HEK293 (cell line): ENCODE measurements around the gene ZNF292.

Source experiments
- BCL11B ChIP-seq: fragments of 450-650 bp; formaldehyde crosslinking; IDR thresholded peaks from 2 replicates; pipeline ENCODE4 v1.5.1; 2016; ENCODE audit warnings: low read depth, missing biosample characterization, missing genetic modification characterization
- RBAK ChIP-seq: fragments of 450-650 bp; formaldehyde crosslinking; IDR thresholded peaks from 2 replicates; pipeline ENCODE4 v1.5.1; 2016; ENCODE audit warnings: missing biosample characterization, missing genetic modification characterization
- REST ChIP-seq: fragments of 450-650 bp; formaldehyde crosslinking; IDR thresholded peaks from 2 replicates; pipeline ENCODE4 v1.5.1; 2016; ENCODE audit warnings: missing biosample characterization, missing genetic modification characterization
- ZBTB20 ChIP-seq: fragments of 450-650 bp; formaldehyde crosslinking; IDR thresholded peaks from 2 replicates; pipeline ENCODE4 v1.5.1; 2016; ENCODE audit warnings: missing biosample characterization, missing genetic modification characterization
- ZBTB8A ChIP-seq: fragments of 450-650 bp; formaldehyde crosslinking; IDR thresholded peaks from 2 replicates; pipeline ENCODE4 v1.5.1; 2016; ENCODE audit warnings: missing biosample characterization, missing genetic modification characterization
- ZEB2 ChIP-seq: fragments of 450-650 bp; formaldehyde crosslinking; IDR thresholded peaks from 2 replicates; pipeline ENCODE4 v1.5.1; 2016; ENCODE audit warnings: missing biosample characterization, missing genetic modification characterization
- ZFP69B ChIP-seq: fragments of 450-650 bp; formaldehyde crosslinking; IDR thresholded peaks from 2 replicates; pipeline ENCODE4 v1.5.1; 2016; ENCODE audit warnings: missing biosample characterization, missing genetic modification characterization
- ZNF274 ChIP-seq, 2 experiments: fragments of 200-500 bp in 1 of 2; fragments of 450-650 bp in 1 of 2; sonication (Bioruptor generic) in 1 of 2; formaldehyde crosslinking in 1 of 2; IDR thresholded peaks; 2 replicates each; pipeline versions ENCODE4 v1.5.1 to v1.6.1; 2014 to 2016; ENCODE audit warnings: borderline replicate concordance in 1 of 2, inconsistent platforms in 1 of 2, low read length in 1 of 2, missing biosample characterization in 1 of 2, missing genetic modification characterization in 1 of 2
- ZNF548 ChIP-seq: fragments of 450-650 bp; formaldehyde crosslinking; IDR thresholded peaks from 2 replicates; pipeline ENCODE4 v1.5.1; 2016; ENCODE audit warnings: missing biosample characterization, missing genetic modification characterization
- ZNF623 ChIP-seq: fragments of 450-650 bp; formaldehyde crosslinking; IDR thresholded peaks from 2 replicates; pipeline ENCODE4 v1.5.1; 2016; ENCODE audit warnings: missing biosample characterization, missing genetic modification characterization
- ZNF747 ChIP-seq: fragments of 450-650 bp; formaldehyde crosslinking; IDR thresholded peaks from 2 replicates; pipeline ENCODE4 v1.5.1; 2016; ENCODE audit warnings: missing biosample characterization, missing genetic modification characterization
- TF ChIP-seq, protein P1 (sequence below): fragments of 450-650 bp; formaldehyde crosslinking; IDR thresholded peaks from 2 replicates; pipeline ENCODE4 v1.5.1; 2016; ENCODE audit warnings: missing biosample characterization, missing genetic modification characterization
- TF ChIP-seq, protein P2 (sequence below): fragments of 450-650 bp; formaldehyde crosslinking; optimal IDR thresholded peaks from 2 replicates; pipeline ENCODE3; 2016; ENCODE audit warnings: missing biosample characterization, mild to moderate bottlenecking, missing genetic modification characterization
- TF ChIP-seq, protein P3 (sequence below): fragments of 450-650 bp; formaldehyde crosslinking; IDR thresholded peaks from 2 replicates; pipeline ENCODE4 v1.5.1; 2016; ENCODE audit warnings: missing biosample characterization, missing genetic modification characterization

DNA sequence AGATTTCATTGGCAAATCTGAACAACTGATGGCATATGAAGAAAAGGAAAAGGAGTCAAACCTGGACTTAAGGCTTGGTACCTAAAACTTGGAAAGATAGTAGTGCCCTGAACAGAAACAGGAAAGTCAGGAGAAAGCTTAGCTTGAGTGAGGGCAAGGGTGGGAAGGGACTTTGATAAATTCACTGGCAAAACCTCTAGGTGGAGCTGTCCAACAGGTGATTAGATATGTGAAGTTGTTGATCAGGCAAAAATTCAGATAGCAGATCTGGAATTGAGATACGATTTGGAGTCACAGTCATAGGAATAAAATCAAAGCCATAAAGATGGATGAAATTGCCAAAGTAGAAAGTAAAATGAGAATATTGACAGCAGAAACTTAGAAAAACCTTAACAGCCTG lies 16.1 kb upstream of the ZNF292 start:
- TF ChIP-seq ZNF548 (tag by site-specific recombination) (no peak), ZNF274 (IDR thresholded peaks at IDR 0.05; ENCODE audit: low read length) (no peak), ZNF274 (tag by site-specific recombination; IDR thresholded peaks at IDR 0.05; ENCODE audit: borderline replicate concordance) (no peak), BCL11B (no peak), ZBTB8A (no peak), RBAK (tag by site-specific recombination) (no peak), REST (peak; percentile 42; the same call in 1 of the 2 replicates), ZBTB20 (tag by site-specific recombination) (no peak), ZEB2 (tag by site-specific recombination) (no peak), ZNF623 (tag by site-specific recombination) (no peak), ZFP69B (no peak), ZNF747 (no peak)
- TF ChIP-seq, protein P1, sequence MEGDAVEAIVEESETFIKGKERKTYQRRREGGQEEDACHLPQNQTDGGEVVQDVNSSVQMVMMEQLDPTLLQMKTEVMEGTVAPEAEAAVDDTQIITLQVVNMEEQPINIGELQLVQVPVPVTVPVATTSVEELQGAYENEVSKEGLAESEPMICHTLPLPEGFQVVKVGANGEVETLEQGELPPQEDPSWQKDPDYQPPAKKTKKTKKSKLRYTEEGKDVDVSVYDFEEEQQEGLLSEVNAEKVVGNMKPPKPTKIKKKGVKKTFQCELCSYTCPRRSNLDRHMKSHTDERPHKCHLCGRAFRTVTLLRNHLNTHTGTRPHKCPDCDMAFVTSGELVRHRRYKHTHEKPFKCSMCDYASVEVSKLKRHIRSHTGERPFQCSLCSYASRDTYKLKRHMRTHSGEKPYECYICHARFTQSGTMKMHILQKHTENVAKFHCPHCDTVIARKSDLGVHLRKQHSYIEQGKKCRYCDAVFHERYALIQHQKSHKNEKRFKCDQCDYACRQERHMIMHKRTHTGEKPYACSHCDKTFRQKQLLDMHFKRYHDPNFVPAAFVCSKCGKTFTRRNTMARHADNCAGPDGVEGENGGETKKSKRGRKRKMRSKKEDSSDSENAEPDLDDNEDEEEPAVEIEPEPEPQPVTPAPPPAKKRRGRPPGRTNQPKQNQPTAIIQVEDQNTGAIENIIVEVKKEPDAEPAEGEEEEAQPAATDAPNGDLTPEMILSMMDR (tag by site-specific recombination), result no peak
- TF ChIP-seq, protein P2, sequence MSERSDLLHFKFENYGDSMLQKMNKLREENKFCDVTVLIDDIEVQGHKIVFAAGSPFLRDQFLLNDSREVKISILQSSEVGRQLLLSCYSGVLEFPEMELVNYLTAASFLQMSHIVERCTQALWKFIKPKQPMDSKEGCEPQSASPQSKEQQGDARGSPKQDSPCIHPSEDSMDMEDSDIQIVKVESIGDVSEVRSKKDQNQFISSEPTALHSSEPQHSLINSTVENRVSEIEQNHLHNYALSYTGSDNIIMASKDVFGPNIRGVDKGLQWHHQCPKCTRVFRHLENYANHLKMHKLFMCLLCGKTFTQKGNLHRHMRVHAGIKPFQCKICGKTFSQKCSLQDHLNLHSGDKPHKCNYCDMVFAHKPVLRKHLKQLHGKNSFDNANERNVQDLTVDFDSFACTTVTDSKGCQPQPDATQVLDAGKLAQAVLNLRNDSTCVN (tag by site-specific recombination), result no peak
- TF ChIP-seq, protein P3, sequence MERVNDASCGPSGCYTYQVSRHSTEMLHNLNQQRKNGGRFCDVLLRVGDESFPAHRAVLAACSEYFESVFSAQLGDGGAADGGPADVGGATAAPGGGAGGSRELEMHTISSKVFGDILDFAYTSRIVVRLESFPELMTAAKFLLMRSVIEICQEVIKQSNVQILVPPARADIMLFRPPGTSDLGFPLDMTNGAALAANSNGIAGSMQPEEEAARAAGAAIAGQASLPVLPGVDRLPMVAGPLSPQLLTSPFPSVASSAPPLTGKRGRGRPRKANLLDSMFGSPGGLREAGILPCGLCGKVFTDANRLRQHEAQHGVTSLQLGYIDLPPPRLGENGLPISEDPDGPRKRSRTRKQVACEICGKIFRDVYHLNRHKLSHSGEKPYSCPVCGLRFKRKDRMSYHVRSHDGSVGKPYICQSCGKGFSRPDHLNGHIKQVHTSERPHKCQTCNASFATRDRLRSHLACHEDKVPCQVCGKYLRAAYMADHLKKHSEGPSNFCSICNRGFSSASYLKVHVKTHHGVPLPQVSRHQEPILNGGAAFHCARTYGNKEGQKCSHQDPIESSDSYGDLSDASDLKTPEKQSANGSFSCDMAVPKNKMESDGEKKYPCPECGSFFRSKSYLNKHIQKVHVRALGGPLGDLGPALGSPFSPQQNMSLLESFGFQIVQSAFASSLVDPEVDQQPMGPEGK, result no peak
